ENCODE results near the gene KRTDAP. TPM values are rescaled to one million over a fixed set of nuclear protein-coding genes. Genes with fewer than 3 reads are reported as not detected.

Gene KRTDAP
- total and polyA plus RNA-seq, 9 of the 15 experiments (the other 6 are each of a cell fraction or from before 2014, with no cell fraction given), result not detected

DNA sequence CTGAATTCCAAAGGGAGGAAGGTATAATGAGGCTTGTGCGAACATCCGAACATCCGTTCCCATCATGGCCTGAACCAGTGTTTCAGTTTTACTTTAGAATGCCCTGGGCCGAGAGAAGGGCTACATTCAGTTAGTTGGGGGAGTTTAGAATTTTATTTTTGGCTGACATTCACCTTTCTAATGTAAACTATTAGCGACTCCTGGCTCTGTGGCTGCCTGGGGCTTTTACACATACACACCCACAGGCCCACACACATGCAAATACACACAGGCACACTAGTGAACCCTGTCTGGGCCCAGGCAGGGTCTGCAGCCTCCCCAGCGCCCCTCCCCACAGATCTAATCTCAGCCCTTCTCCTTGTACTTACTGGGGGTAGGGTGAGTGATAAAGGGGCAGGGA is 49.0 kb upstream of the KRTDAP start:
- DNase-seq (ENCODE audit: extremely low read depth in 1 of 4, low spot score in 3 of 4) (no peak), ATAC-seq (no peak), FAIRE-seq (no peak)
- Histone ChIP-seq H3K27me3 (ENCODE audit: control insufficient read depth in 2 of 2, insufficient read depth in 2 of 2, low read length in 2 of 2) (peaks cover 2 to 15% of the 10 kb centered on the region in 2 experiments; a peak in 2 of 5 replicates), H3K4me3 (no peak overlapping the region), H2AFZ (ENCODE audit: low read depth, low read length) (no peak overlapping the region), H3K9me1 (ENCODE audit: control insufficient read depth, insufficient read depth, low read length) (peaks cover 7% of the 10 kb centered on the region), H3K4me1 (replicated peaks in 1 of 2; ENCODE audit: control insufficient read depth in 2 of 2, insufficient read depth in 2 of 2, low read length in 2 of 2) (peaks cover 3 to 9% of the 10 kb centered on the region in 2 experiments; a peak in 3 of 5 replicates), H3K9me3 (replicated peaks; ENCODE audit: control insufficient read depth, insufficient read depth, low read depth, low read length) (no peaks in the 10 kb centered on the region), H3K4me2 (ENCODE audit: insufficient read depth, low read length) (no peak overlapping the region), H3K79me2 (ENCODE audit: control insufficient read depth, insufficient read depth, low read length) (peaks cover 10% of the 10 kb centered on the region), H3K27ac (ENCODE audit: extremely low read depth, low read depth, low read length) (no peak overlapping the region), H3K9ac (ENCODE audit: insufficient read depth in 1 of 2, low read depth in 2 of 2, low read length in 2 of 2) (no peak overlapping the region), H4K20me1 (replicated peaks; ENCODE audit: control insufficient read depth, insufficient read depth, low read length) (no peaks in the 10 kb centered on the region), H3K36me3 (ENCODE audit: control insufficient read depth, insufficient read depth, low read length) (peaks cover 27% of the 10 kb centered on the region; the same call in 2 of the 3 replicates)
- intact Hi-C loops (cut with micrococcal nuclease), result no loop called here
- BruUV-seq (replicated peaks), result no TSS peak
- ChIA-PET CTCF (ENCODE audit: low intra/inter-chr PET ratio) (no interaction called here), POLR2A (no interaction called here)
- 61% methylated on average over 6 of the region's 6 CpGs for WGBS (ENCODE audit: insufficient coverage, low coverage, missing lambda C conversion rate)
- TF ChIP-seq TFAM (CRISPR knock-in tag; conservative IDR thresholded peaks at IDR 0.05) (no peak), DPF2 (IDR thresholded peaks at IDR 0.05) (no peak), YBX1 (IDR thresholded peaks at IDR 0.05) (no peak), RBFOX2 (IDR thresholded peaks at IDR 0.05; ENCODE audit: low read depth, low read length) (no peak), NCOR1 (IDR thresholded peaks at IDR 0.05) (no peak), KDM1A (IDR thresholded peaks at IDR 0.05) (no peak), E2F3 (CRISPR knock-in tag; IDR thresholded peaks at IDR 0.05) (no peak), NONO (IDR thresholded peaks at IDR 0.05; ENCODE audit: low read depth in 2 of 2, low read length in 1 of 2) (no peak)
- in situ Hi-C loops (cut with MboI), result no loop called here

Measured in K562 (cell line).